KOPT-K1 (cell line): Measurements from ENCODE around the gene PTMS.

Source experiments
- H3K27ac ChIP-seq: fragments of 200-600 bp; sonication (generic); 2 replicates; pipeline ENCODE4 v1.5.1; 2016; ENCODE audit warnings: antibody characterized with exemption, mild to moderate bottlenecking, low read depth, low read length; ENCODE audit not compliant: poor library complexity, severe bottlenecking
- H3K36me3 ChIP-seq: fragments of 200-600 bp; sonication (generic); 2 replicates; pipeline ENCODE4 v1.5.1; 2017; ENCODE audit warnings: antibody characterized with exemption, mild to moderate bottlenecking, low read length, moderate library complexity; ENCODE audit not compliant: insufficient read depth
- H3K9me3 ChIP-seq: fragments of 200-600 bp; sonication (generic); 2 replicates; pipeline ENCODE4 v1.5.1; 2017; ENCODE audit warnings: antibody characterized with exemption, low read length, mild to moderate bottlenecking; ENCODE audit not compliant: insufficient read depth, poor library complexity, severe bottlenecking

Gene PTMS

GRCh38 chr12:6817098-6817497, 50.9 kb downstream of the PTMS start:
- no peaks in the 10 kb centered on the region for H3K36me3 ChIP-seq
- H3K27ac ChIP-seq = no peak overlapping the region
- H3K9me3 ChIP-seq = no peaks in the 10 kb centered on the region

DNA sequence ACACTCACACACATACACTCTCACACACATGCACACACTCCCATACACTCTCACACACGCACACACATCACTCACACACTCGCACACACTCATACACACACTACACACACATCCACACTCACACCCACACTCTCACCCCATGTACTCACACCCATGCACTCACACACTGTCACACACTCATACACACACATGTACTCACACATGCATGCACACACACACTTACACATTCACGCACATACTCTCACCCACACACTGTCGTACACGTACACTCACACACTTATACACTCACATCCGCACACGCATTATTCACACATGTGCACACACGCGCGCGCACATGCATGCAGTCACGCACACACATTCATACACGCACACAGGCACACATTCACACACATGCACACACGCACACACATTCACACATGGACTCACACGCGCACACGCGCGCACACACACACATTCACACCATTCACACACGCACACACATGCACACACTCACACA, 51.5 kb downstream of the PTMS start:
- Histone ChIP-seq H3K36me3 (no peaks in the 10 kb centered on the region), H3K27ac (no peak overlapping the region), H3K9me3 (no peaks in the 10 kb centered on the region)

- Histone ChIP-seq H3K27ac (no peak overlapping the region), H3K9me3 (no peaks in the 10 kb centered on the region), H3K36me3 (no peaks in the 10 kb centered on the region)
These were observed 52.1 kb downstream of the PTMS start for GRCh38 chr12:6818222-6818621.

- no peak overlapping the region for H3K27ac ChIP-seq
- no peaks in the 10 kb centered on the region for H3K36me3 ChIP-seq
- H3K9me3 ChIP-seq = no peaks in the 10 kb centered on the region
These were observed 52.5 kb downstream of the PTMS start for GRCh38 chr12:6818645-6819044.

DNA sequence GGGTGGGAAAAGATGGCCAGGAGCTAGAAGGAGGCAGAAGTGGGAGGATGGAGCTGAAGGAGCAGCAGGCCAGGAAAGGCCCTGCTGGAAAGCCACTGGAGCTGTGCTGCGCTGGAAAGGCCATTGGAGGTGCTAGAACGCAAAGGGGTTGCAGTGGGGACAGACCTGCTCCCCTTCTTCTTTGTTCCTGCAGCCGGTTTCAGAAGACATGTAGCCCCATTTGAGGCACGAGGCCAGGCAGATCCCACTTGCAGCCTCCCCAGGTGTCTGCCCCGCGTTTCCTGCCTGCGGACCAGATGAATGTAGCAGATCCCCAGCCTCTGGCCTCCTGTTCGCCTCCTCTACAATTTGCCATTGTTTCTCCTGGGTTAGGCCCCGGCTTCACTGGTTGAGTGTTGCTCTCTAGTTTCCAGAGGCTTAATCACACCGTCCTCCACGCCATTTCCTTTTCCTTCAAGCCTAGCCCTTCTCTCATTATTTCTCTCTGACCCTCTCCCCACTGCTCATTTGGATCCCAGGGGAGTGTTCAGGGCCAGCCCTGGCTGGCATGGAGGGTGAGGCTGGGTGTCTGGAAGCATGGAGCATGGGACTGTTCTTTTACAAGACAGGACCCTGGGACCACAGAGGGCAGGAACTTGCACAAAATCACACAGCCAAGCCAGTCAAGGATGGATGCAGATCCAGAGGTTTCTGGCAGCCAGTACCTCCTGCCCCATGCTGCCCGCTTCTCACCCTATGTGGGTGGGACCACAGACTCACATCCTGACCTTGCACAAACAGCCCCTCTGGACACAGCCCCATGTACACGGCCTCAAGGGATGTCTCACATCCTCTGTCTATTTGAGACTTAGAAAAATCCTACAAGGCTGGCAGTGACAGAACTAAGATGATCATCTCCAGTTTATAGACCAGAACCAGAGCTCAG, 53.2 kb downstream of the PTMS start:
- no peaks in the 10 kb centered on the region for H3K9me3 ChIP-seq
- no peak overlapping the region for H3K27ac ChIP-seq
- no peaks in the 10 kb centered on the region for H3K36me3 ChIP-seq

DNA sequence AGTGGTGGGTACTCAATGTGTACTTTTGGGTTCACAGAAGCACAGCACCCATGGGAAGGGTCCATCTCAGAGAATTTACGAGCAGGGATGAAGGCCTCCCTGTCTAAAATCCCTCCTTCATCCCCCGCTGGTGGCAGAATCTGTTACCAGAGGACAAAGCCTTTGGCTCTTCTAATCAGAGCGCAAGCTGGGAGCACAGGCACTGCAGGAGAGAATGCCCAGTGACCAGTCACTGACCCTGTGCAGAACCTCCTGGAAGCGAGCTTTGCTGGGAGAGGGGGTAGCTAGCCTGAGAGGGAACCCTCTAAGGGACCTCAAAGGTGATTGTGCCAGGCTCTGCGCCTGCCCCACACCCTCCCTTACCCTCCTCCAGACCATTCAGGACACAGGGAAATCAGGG, 54.0 kb downstream of the PTMS start:
- no peaks in the 10 kb centered on the region for H3K9me3 ChIP-seq
- H3K27ac ChIP-seq = no peak overlapping the region
- no peaks in the 10 kb centered on the region for H3K36me3 ChIP-seq
